Activated T-cell treated with anti-CD3 and anti-CD28 coated beads for 24 hours (primary cell): ENCODE results near the gene PFN1.

Experiments used
- DNase-seq: peaks from one replicate; pipeline ENCODE4 v3.0.0-alpha.2; 2020; ENCODE audit warnings: low read depth

Gene PFN1

DNA sequence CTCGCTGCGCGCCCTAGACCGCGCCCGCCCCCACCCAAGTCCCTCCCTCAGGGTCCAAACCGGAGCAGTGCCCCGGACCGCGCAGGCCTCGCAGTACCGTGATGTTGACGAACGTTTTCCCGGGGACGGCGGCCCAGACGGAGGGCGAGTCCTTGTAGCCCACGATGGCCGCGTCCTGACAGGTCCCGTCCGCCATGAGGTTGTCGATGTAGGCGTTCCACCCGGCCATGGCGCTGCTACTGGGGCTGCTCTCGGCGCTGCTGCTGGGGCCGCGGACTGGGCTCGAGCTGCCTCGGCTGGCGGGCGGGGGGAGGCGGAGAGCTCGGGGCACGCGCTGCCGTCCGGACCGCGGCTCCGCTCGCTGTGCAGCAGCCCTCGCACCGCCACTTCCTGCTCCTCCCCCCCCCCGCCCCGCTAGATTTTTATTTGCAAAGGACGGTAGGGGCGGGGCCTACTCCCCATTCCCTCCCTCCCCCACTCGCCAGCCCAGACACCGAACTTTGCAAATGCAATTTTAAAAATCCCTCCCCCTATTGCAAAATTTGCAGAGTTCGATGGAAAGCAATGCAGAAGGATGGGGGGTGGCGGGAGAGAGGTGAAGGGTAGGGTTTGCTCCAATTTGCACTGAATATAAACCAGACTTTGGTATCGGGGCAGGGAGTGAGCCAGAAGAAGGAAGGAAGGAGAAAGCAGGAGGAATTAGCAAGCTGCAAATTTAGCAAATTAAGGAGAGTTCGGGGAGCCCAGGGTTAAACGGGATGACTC lies at the start of gene PFN1:
TSS of gene PFN1 (minus strand) at position 365 of the 765 bp plus-strand sequence. CDS start at position 229, 136 bp downstream.
- peak; percentile 88 for DNase-seq

DNA sequence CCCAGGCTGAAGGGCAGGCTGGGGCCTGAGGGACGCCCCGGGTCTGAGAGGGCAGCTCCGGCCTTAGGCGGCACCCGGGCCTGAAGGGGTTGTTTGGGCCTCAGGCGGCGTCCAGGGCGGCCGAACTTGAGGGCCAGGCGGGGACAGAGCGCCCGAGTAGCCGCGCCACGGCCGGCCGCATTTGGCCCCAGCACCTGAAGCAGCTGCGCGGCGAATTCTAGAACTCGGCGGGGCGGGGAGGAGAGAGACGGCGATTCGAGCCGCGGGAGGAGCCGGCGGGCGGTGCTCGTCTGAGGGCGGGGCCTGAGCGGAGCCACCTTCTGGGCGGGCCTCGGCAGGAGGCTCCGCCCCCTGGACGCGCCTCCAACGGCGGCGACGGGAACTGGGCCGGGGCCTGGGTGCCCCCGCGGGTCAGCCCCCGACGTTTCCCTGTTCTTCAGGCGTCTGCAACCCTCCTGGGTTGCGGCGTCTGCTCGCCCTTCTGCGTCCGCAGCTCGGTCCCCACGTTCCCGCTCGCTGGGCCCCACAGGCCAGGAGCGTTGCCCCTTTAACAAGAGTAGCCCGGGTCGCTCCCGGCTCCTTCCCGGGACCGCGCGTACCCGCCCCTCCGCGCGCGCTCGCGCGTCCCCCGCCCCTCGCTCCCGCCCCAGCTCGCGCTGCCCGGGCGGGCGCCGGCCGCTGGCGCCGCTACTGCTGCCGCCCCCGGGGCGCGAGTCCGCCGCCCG lies 49.1 kb upstream of the PFN1 start, which contains the start of the genes INCA1 and KIF1C:
TSS of gene INCA1 (minus strand) at position 221 of the 725 bp plus-strand sequence. CDS start 3,085 bp downstream, outside the sequence.
TSS of gene KIF1C (plus strand) at position 649 of the 725 bp plus-strand sequence. CDS start 2,297 bp downstream, outside the sequence.
- peak; percentile 81 for DNase-seq

DNA sequence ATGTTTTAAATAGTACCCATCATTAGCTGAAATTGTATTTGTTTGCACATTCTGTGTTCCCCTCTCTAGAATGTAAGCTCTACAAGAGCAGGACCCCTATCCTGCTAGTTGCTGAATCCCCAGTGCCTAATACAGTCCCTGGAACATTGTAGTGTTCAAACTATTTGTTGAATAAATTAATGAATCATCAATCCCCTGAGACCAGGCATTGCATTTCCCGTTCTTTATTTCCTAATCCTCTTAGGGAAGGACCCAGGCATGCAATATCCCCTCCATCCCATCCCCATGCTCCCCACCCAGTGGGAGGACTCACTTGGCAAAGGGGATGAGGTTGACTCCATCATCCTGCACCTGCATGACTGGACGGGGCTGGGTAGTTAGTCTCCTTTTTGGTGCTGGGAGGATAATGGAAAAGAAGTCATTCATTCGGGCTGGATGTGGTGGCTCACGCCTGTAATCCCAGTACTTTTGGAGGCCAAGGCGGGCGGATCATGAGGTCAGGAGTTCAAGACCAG lies 45.8 kb upstream of the PFN1 start:
- DNase-seq = no peak

DNA sequence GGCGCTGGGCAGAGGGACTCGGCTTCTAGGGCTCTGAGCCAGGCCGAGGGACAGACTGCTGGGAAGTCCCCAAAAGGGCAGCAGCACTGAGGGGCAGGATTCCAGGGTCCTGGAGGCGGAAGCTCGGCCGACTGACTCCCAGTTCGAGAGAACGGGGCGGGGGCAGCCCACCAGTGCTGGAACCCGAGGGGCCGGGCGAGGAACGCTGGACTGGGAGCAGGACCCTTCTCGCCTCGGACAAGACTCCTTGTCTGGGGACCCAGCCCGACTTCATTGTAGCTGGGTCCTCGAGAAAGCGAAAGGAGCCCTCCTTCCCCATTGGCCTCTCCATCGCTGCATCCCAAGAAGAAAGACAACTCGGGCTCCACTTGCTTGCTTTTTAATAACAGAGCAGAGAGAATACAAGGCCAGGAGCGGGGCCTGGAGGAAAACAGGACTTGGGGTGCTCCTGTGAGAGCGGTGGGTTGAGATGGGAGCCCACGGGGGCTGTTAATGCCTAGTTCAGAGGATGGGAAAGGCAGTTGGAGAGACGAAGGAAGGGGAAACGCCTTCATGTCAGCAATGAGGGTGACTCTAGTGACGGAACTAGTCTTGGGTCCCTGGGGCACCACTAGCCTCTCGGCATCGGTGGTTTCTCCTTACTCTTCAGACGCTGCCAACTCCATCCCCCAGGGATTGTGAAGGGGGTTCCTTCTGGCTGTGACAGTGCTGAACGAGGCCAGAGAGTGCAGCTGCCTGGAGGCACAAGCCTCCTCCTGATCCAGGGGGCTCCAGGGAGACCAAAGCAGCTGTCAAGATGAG lies 39.6 kb upstream of the PFN1 start:
- no peak for DNase-seq

DNA sequence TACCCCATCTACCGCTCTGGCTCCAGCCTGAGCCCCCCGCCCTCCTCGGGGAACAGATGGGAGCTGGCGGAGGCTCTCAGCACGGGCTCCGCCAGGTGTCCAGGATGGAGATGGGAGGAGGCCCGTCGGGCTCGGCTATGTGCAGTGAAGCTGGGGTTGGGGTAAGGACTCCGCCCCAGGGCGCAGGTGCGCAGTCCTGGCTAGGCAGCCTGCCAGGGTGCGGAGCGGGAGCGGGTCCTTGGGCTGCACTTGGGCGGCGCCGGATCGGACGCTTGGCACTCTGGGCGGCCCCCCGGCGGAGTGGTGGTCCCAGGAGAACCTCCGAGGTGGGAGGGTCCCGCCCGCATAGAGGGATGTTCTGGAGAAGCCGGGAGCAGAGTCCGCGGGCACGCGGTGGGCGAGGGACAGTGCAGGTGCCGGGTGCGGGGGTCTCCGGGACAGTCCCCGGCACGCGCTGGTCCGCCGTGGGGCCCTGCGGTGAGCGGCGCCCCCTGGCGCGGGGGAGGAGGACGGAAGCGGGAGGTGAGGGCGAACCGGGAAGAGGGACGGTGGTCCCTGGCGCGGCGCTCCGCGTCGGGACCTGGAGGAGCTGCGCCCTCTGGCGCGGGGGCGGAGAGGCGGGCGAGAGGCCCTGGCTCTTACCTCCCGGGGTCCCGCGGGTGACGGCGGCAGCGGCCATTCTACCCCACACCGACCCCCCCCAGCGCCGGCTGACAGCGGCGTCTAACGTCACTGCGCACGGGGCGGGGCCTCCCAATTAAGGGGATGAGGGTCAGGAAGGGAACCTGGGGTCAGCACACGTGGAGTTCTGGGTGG lies 38.8 kb upstream of the PFN1 start, which contains the start of gene CAMTA2:
TSS of gene CAMTA2 (minus strand) at position 725 of the 816 bp plus-strand sequence. CDS start 1,453 bp downstream, outside the sequence.
- peak; percentile 84 for DNase-seq

DNA sequence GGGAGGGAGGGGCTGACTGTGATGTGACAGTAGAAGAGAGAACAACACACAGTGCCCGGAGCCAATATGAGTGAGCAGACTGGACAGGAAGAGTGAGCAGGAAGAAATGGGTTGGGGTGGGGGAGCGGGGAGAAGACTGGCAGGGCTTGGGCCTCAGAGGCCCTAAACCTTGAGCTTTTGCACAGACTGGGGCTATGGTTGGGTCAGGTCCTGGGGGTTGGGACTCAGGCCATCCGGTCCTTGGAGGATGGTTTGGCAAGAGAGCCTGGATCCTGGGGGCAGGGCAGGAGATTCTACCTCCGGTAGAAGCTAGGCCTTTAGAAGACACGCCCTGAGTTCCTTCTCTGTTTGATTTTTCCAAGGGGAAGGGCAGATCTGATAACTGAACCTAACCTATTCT lies 38.1 kb upstream of the PFN1 start:
- no peak for DNase-seq

DNA sequence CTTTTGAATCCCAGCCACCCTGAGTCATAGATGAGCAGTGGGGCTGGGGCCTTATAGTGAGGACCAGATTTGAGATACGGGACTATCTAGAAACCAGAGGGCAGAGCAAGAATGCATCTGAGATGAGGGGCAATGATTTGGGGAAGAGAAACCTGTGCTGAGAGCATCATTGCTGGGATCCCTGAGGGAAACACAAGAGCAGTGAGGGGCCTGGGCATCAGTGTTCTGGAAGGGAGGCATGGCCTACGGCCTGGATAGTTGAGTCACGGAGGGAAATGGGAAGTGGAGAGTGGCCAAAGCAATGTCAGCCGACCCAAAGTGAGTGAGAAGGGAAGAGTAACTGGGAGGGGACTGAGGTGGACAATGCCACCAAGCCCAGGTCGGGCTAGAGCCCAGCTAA lies 34.0 kb upstream of the PFN1 start:
- DNase-seq = no peak

DNA sequence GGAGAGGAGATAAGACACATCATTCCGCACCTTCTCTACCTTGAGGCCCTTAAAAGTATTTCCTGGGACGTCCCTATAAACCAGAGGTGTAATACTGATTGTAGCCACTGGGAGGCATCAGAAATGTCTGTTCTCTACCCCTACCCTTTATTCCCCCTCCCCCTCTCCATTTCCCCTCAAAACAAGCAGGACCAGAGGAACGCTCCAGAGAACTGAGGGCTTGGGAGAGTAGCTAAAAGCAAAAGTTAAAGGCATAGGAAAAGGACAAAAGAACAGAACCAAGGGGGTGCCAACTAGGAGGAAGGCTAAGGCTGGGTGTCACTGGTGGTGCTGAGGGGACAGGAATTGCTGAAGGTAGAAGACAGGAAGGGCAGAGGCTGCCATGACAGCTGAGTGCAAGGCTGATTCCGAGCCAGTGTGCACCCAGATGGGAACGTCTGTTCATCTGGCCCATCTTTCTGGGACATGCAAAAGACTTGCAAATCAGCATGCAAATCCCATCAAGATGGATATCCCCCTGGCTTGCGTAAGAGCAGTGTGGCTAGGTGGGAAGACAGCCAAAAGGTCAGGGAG lies 32.4 kb upstream of the PFN1 start:
- peak; percentile 39 for DNase-seq

DNA sequence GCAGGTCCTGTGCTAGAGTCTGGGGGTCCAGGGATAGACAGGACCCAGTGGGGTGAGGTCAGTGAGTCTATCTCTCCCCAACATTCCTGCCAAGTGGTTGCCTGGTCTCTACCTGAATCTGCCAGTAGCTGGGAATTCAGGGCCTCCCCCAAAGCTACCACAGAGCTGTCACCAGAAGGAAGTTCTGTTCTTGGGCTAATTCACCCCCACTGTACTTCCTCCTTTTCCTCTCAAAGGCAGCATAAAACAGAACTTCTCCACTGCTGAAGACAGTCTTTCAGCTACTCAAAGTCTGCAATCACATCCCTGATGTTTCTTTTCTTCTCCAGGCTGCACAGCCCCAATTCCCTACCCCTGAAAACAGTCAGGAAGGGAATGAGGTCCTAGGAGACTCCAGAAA lies 30.4 kb upstream of the PFN1 start:
- no peak for DNase-seq

DNA sequence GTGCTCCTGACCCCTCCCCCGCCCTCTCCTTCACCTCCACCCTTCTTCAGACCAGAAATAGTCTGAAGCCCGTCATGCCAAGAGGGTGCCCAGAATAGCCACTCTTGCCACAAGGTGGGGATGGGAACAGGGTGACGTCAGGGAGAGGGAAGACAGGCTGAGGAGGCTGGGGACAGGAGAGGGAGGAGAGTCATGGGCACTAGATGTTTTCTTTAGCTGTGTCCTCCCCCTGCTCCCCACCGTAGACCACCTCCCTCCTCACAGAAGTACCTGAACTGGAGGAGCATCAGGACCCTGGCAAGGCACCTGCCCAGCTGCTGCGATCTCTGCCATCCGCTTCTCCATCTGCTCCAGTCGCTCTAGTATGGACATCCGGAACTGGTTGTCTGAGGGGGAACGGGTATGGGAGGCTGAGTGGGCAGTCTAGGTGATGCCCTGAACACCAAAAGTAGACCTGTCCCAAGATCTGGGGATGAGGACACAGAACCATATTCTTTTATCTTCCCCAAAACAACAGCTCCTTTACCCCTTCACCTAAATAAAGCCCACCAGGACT lies 25.9 kb upstream of the PFN1 start:
- no peak for DNase-seq

DNA sequence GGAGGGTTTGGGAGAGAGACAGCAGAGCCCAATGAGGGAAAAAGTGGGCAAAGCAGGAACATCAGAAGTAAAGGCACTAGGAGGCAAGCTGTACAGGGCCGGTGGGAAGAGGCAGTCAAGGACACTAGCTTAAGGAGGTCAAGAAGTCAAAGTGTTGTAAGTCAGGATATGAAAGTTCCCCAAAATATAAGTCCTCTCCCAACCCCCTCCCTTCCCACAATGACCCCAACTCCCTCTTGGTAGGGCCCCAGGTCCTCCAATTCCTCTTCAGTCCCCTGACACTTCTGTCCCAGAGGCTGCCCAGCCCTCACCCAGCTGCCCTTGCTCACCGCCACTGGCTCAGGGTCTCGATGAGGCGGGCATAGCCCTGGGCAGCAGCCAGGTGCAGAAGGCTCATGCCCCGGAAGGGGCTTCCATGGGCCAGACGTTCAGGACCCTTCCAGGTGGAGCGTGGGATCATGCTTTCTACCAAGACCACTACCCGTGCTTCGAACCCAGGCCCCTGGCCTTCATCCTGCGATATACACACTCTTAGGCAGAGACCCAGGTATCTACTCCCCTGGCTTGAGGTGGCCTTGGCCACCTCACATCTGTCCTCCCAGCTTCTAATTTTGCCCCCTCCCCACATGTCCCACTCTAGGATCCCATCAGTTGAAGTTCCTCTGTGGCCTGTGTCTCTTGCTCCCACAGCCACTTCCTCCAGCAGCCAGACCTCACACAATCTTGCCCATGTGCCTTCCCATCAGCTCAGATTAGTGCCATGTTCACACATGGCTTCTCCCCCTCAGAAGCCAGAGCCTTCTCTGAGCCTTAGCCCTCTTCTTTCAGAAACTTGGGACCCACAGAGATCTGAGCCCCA lies 25.2 kb upstream of the PFN1 start:
- no peak for DNase-seq

DNA sequence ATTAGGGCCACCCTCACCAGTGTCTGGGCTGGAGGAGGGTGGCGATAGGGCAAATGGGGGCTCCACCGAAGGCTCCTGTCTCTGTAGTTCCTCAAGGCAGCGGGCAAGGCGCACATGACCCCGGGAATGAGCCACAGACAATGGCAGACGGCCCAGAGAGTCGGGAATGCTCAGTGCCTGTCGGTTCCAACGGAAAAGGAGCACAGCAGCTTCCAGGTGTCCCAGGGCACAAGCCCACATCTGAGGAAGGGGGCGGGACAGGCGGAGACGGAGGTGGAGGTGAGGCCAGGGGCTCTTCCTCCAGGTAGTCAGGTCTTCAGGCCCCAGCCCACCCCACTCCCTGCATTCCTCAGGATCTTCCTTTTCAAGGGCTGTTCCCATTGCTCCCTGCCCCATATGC lies 24.4 kb upstream of the PFN1 start:
- DNase-seq = no peak

DNA sequence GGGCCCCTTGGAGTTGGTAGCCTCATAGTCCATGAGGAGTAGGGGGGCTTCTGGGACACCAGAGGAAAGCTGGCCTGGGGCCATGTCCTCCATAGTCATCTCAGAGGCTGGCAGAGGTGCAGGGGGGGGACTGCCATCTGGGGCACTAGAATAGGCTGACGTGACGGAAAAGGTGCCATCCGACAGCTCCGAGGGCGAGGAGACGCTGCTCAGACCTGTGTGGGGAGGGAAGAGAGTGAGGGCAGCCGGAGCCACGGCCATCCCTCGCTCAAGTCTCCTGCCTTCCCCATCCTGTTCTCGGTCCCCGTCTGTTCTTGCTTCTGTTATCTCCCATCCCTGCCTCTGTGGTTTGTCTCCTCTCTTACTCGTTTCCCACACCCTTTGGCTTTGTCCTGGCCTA lies 24.0 kb upstream of the PFN1 start:
- no peak for DNase-seq

DNA sequence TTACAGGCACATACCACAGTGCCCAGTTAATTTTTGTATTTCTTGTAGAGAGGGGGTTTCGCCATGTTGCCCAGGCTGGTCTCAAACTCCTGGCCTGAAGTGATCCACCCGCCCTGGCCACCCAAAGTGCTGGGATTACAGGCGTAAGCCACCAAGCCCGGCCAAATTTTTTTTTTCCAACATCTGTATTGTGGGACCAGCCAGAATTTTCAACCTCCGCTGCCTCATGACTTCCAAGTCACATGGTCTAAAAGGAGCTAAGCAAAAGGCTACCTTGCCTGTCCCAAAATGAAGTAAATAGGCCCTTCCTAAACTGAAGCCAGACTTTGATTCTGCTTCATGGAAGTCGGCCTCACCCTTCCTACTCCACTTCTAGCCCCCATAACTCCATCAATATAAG lies 23.5 kb upstream of the PFN1 start:
- no peak for DNase-seq

DNA sequence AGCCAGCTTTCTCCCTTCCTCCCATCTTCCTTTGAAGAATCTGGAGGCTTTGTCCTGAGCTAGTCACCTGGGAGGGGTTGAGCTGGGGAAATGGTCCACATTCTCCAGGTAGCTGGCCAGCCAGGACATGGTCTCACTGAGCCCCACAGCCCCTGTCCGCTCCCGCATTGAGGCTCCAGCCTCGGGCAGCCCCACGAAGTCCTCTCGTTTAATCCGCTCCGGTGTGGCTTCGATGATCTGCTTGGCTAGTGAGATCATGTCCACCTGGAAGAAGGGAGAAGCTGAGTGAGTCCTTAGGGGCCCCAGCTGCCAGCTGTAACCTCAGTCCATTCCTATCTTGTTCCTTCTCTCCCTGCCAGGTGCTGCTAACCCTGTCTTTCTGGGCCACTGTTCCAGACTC lies 21.9 kb upstream of the PFN1 start:
- DNase-seq = no peak

DNA sequence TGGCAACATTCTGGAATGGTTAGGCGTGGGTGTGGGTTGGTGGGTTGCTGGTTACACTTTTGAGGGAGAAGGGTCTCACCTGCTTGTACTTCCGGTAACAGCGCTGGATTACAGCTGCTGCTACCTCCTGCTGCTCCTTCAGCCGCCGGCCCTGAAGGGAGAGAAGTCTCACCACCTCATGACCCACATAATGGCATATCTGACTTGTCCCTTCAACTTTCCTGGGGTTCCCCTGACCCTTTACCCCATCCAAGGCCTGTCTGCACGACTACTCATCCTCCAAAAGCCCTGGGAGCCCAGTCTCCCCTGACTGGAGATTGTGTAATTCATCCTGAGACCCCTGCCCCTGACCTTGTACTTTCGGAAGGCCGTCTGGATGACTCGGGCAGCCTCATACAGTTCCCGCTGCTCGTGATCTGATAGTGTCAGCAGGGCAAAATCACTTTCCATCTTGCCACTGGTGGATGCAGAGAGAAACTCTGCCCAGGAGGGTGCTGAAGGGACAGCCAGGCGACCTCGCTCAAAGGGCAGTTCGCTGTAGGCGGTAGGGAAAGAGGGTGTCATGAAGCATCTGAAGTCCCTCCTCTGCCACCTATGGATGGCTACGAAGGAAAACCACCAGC lies 21.3 kb upstream of the PFN1 start:
- no peak for DNase-seq

DNA sequence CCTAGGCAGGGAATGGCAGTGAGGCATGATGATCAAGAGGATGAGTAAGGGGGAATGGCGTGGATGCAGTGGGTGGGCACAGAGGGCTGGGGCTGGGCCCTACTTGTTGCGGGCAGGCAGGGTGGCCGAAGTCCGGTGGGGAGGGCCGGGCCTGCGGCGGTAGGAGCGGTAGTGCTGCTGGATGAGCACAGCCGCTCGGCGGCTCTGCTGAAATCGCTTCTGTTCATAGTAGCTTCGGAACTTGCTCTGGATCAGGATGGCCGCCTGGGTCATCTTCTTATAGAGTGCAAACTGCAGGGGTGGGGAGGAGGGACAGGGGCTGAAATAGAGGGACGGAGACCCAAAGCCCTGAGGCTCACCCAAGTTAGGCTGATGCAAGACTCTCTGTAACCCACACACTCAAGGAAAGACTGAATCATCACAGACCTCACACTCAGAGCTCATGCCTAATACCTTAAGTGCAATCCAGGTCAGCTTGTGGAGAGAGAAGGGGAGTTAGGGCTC lies 20.8 kb upstream of the PFN1 start:
- no peak for DNase-seq

DNA sequence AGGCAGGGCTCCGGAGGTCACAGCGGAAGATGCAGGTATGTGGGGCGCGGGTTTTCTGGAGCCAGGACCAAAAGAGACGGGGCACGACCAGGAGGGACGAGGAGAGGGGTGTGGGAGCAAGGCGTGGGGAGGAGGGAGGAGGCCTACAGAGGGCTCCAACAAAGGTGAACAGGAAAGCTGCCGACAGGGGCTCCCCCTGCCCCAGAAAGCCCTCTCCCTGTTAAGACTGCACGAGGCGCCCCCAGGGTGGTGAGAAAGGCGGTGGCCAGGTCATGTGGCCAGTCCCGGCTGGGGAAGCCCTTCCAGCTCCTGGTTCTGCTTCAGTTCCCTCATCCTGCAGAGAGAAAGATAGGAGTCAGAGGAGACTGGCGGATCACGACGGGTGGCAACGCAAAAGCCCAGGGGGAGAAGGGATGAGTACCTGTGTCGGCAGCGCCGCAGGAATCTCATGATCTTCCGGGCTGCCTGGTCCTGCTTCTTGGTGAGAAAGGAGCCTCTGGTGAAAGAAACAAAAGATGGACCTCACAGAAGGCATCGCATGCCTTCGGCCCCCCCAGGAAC lies 20.2 kb upstream of the PFN1 start:
- no peak for DNase-seq
